Activated CD8-positive, alpha-beta T cell treated with anti-CD3 and anti-CD28 coated beads, Interleukin-2, amount 10 ng/mL, durations not matched to agents 7 days and 5 days (primary cell): Measurements from ENCODE around the gene CPVL. TPM values are rescaled to one million over a fixed set of nuclear protein-coding genes. Genes with fewer than 3 reads are reported as not detected.

Source experiments
- ATAC-seq: fragments of 150-1000 bp; cut with Tn5 transposase; one replicate; pipeline ENCODE4 v1.10.0; 2021; ENCODE audit warnings: moderate library complexity
- CTCF ChIA-PET: fragments of 350-600 bp; sonication (Branson Sonifier 250); formaldehyde crosslinking; loops from one replicate; lab custom pipeline; 2021; ENCODE audit warnings: antibody characterized with exemption; lab: Charles Lee
- POLR2A ChIA-PET: fragments of 350-600 bp; sonication (Branson Sonifier 250); formaldehyde crosslinking; loops from one replicate; lab custom pipeline; 2021; ENCODE audit warnings: antibody characterized with exemption; lab: Charles Lee
- DNase-seq: peaks from one replicate; pipeline ENCODE4 v3.0.0-alpha.2; 2020
- H3K27ac Mint-ChIP-seq: one replicate; pipeline ENCODE4 v1.8.0; 2021; ENCODE audit warnings: mild to moderate bottlenecking, mixed read lengths
- H3K27me3 Mint-ChIP-seq: one replicate; pipeline ENCODE4 v1.8.0; 2021; ENCODE audit warnings: low read depth, mixed read lengths
- H3K36me3 Mint-ChIP-seq: one replicate; pipeline ENCODE4 v1.8.0; 2021; ENCODE audit warnings: low read depth, mixed read lengths
- H3K4me1 Mint-ChIP-seq: one replicate; pipeline ENCODE4 v1.8.0; 2021; ENCODE audit warnings: low read depth, mixed read lengths
- H3K4me3 Mint-ChIP-seq: one replicate; pipeline ENCODE4 v1.8.0; 2021; ENCODE audit warnings: mild to moderate bottlenecking, mixed read lengths
- H3K9me3 Mint-ChIP-seq: one replicate; pipeline ENCODE4 v1.8.0; 2022; ENCODE audit warnings: mixed read lengths; ENCODE audit not compliant: insufficient read depth
- total RNA-seq, 2 experiments: library from RNA; stranded (reverse); gene quantifications; one replicate each; pipeline ENCODE4 v1.2.3, GENCODE V29; 2021

Gene CPVL
- total RNA-seq, 2 experiments from 2014 or later, result not detected

- no peak overlapping the region for H3K4me3 Mint-ChIP-seq
- DNase-seq (peak; percentile 41), ATAC-seq (peak; percentile 70)
- ChIA-PET POLR2A (no interaction called here), CTCF (interaction anchor here (1.4 to 2.8 kb wide), 2 partner anchors 12 to 22 kb away, joined by 3 to 19 read pairs; no protein-coding TSS in a partner anchor)
- H3K27me3 Mint-ChIP-seq, result peaks cover 21% of the 10 kb centered on the region
- H3K27ac Mint-ChIP-seq, result no peak overlapping the region
- H3K36me3 Mint-ChIP-seq, result no peaks in the 10 kb centered on the region
- peaks cover 8% of the 10 kb centered on the region for H3K4me1 Mint-ChIP-seq
- H3K9me3 Mint-ChIP-seq, result no peaks in the 10 kb centered on the region
These were observed 31.7 kb upstream of the CPVL start for GRCh38 chr7:29177963-29178600.

- Mint-ChIP-seq H3K27ac (no peak overlapping the region), H3K9me3 (no peaks in the 10 kb centered on the region), H3K27me3 (peaks cover 13% of the 10 kb centered on the region), H3K4me3 (no peak overlapping the region), H3K36me3 (no peaks in the 10 kb centered on the region), H3K4me1 (peaks cover 8% of the 10 kb centered on the region)
- DNase-seq, result no peak
- ATAC-seq, result no peak
- ChIA-PET CTCF (interaction anchor here (2.3 kb wide), 1 partner anchor 17 kb away, joined by 8 read pairs; no protein-coding TSS in a partner anchor), POLR2A (no interaction called here)
These were observed 27.1 kb upstream of the CPVL start for GRCh38 chr7:29173458-29173857.

GRCh38 chr7:29170781-29171180, 24.4 kb upstream of the CPVL start:
- Mint-ChIP-seq H3K9me3 (peaks cover 2% of the 10 kb centered on the region), H3K27me3 (peaks cover 16% of the 10 kb centered on the region), H3K27ac (no peak overlapping the region), H3K4me3 (no peak overlapping the region), H3K4me1 (no peaks in the 10 kb centered on the region), H3K36me3 (no peaks in the 10 kb centered on the region)
- DNase-seq (no peak), ATAC-seq (no peak)
- CTCF ChIA-PET, result no interaction called here
- POLR2A ChIA-PET, result no interaction called here

- ChIA-PET POLR2A (no interaction called here), CTCF (interaction anchor here (1.1 to 2.3 kb wide), 2 partner anchors 22 to 240 kb away, joined by 3 to 11 read pairs; no protein-coding TSS in a partner anchor)
- Mint-ChIP-seq H3K4me3 (no peak overlapping the region), H3K27ac (no peak overlapping the region), H3K27me3 (peaks cover 20% of the 10 kb centered on the region), H3K4me1 (no peaks in the 10 kb centered on the region), H3K9me3 (peaks cover 6% of the 10 kb centered on the region), H3K36me3 (no peaks in the 10 kb centered on the region)
- DNase-seq (no peak), ATAC-seq (no peak)
These were observed 21.4 kb upstream of the CPVL start for GRCh38 chr7:29167721-29168120.

GRCh38 chr7:29163854-29164253, 17.5 kb upstream of the CPVL start:
- ChIA-PET POLR2A (no interaction called here), CTCF (no interaction called here)
- Mint-ChIP-seq H3K9me3 (peaks cover 6% of the 10 kb centered on the region), H3K4me1 (no peaks in the 10 kb centered on the region), H3K27me3 (peaks cover 23% of the 10 kb centered on the region), H3K27ac (no peak overlapping the region), H3K36me3 (no peaks in the 10 kb centered on the region), H3K4me3 (no peak overlapping the region)
- no peak for ATAC-seq
- no peak for DNase-seq

- peaks cover 24% of the 10 kb centered on the region for H3K27me3 Mint-ChIP-seq
- no peak overlapping the region for H3K27ac Mint-ChIP-seq
- H3K36me3 Mint-ChIP-seq, result no peaks in the 10 kb centered on the region
- peaks cover under 1% of the 10 kb centered on the region for H3K4me1 Mint-ChIP-seq
- DNase-seq (no peak), ATAC-seq (no peak)
- ChIA-PET POLR2A (no interaction called here), CTCF (no interaction called here)
- H3K4me3 Mint-ChIP-seq, result no peak overlapping the region
- H3K9me3 Mint-ChIP-seq, result peaks cover 6% of the 10 kb centered on the region
These were observed 16.2 kb upstream of the CPVL start for GRCh38 chr7:29162577-29162976.

GRCh38 chr7:29161231-29161630, 14.9 kb upstream of the CPVL start:
- ATAC-seq (no peak), DNase-seq (no peak)
- ChIA-PET POLR2A (no interaction called here), CTCF (no interaction called here)
- Mint-ChIP-seq H3K4me3 (no peak overlapping the region), H3K27ac (no peak overlapping the region), H3K27me3 (peaks cover 21% of the 10 kb centered on the region), H3K9me3 (peaks cover 6% of the 10 kb centered on the region), H3K4me1 (peaks cover 11% of the 10 kb centered on the region), H3K36me3 (no peaks in the 10 kb centered on the region)

- no peaks in the 10 kb centered on the region for H3K36me3 Mint-ChIP-seq
- no peak overlapping the region for H3K4me3 Mint-ChIP-seq
- no peak overlapping the region for H3K27ac Mint-ChIP-seq
- ATAC-seq (no peak), DNase-seq (no peak)
- no peaks in the 10 kb centered on the region for H3K9me3 Mint-ChIP-seq
- peaks cover 18% of the 10 kb centered on the region for H3K27me3 Mint-ChIP-seq
- POLR2A ChIA-PET, result no interaction called here
- CTCF ChIA-PET, result no interaction called here
- H3K4me1 Mint-ChIP-seq, result peaks cover 11% of the 10 kb centered on the region
These were observed 13.7 kb upstream of the CPVL start for GRCh38 chr7:29160080-29160479.

- no peak overlapping the region for H3K27ac Mint-ChIP-seq
- H3K36me3 Mint-ChIP-seq, result no peaks in the 10 kb centered on the region
- POLR2A ChIA-PET, result no interaction called here
- CTCF ChIA-PET, result interaction anchor here (3.8 kb wide), 1 partner anchor 30 kb away, joined by 23 read pairs; no protein-coding TSS in a partner anchor
- DNase-seq (no peak), ATAC-seq (no peak)
- H3K27me3 Mint-ChIP-seq, result peaks cover 16% of the 10 kb centered on the region
- peaks cover 11% of the 10 kb centered on the region for H3K4me1 Mint-ChIP-seq
- no peaks in the 10 kb centered on the region for H3K9me3 Mint-ChIP-seq
- no peak overlapping the region for H3K4me3 Mint-ChIP-seq
These were observed 12.6 kb upstream of the CPVL start for GRCh38 chr7:29158795-29159423.

GRCh38 chr7:29156907-29157452, 10.6 kb upstream of the CPVL start:
- ChIA-PET CTCF (interaction anchor here (1.0 to 3.8 kb wide), 10 partner anchors 16 to 251 kb away, joined by 3 to 23 read pairs (median 4); no protein-coding TSS in a partner anchor), POLR2A (no interaction called here)
- Mint-ChIP-seq H3K27ac (peak overlapping the region; percentile 50), H3K4me3 (no peak overlapping the region), H3K36me3 (no peaks in the 10 kb centered on the region), H3K9me3 (no peaks in the 10 kb centered on the region), H3K4me1 (peaks cover 11% of the 10 kb centered on the region), H3K27me3 (peaks cover 15% of the 10 kb centered on the region)
- no peak for ATAC-seq
- peak; percentile 21 for DNase-seq

GRCh38 chr7:29154076-29154475, 7.7 kb upstream of the CPVL start:
- H3K27ac Mint-ChIP-seq, result no peak overlapping the region
- no peaks in the 10 kb centered on the region for H3K9me3 Mint-ChIP-seq
- no peaks in the 10 kb centered on the region for H3K36me3 Mint-ChIP-seq
- ChIA-PET CTCF (no interaction called here), POLR2A (no interaction called here)
- DNase-seq, result no peak
- H3K4me3 Mint-ChIP-seq, result no peak overlapping the region
- ATAC-seq, result no peak
- peaks cover 14% of the 10 kb centered on the region for H3K27me3 Mint-ChIP-seq
- H3K4me1 Mint-ChIP-seq, result peaks cover 11% of the 10 kb centered on the region

GRCh38 chr7:29150856-29151255, 4.5 kb upstream of the CPVL start:
- Mint-ChIP-seq H3K4me1 (peaks cover 4% of the 10 kb centered on the region), H3K9me3 (no peaks in the 10 kb centered on the region), H3K27me3 (peaks cover 27% of the 10 kb centered on the region), H3K4me3 (no peak overlapping the region), H3K36me3 (no peaks in the 10 kb centered on the region), H3K27ac (no peak overlapping the region)
- ChIA-PET POLR2A (no interaction called here), CTCF (no interaction called here)
- ATAC-seq (no peak), DNase-seq (no peak)
